ENCODE measurements around the gene TUBGCP2.

TUBGCP2 gene

DNA sequence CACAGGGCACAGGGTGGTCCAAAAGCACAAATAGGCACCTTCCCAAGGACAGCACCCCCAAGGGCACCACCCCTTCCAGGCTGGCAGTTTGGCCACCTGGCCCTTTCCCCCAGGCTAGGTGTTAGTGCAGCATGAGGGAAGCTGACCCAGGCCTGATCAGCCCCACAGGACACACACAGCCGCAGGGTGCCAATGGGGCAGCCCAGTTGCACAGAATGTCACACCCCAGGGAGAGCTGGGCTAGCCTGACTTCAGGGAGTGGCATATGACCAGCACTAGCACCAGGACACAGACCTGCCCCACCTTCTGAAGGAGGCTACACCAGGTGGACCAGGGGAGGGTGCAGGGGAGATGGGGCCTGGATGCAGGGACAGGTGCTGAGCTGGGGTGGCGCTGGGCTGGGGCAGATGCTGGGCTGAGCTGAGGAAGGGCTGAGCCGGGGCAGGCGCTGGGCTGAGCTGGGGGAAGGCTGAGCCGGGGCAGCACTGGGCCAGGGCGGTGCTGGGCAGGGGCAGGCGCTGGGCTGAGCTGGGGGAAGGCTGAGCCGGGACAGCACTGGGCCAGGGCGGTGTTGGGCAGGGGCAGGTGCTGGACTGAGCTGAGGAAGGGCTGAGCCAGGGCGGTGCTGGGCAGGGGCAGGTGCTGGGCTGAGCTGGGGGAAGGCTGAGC is 28.1 kb downstream of the TUBGCP2 start:
- DNase-seq (ENCODE audit: low read depth in 1 of 2, low spot score in 1 of 2) = no peak

DNA sequence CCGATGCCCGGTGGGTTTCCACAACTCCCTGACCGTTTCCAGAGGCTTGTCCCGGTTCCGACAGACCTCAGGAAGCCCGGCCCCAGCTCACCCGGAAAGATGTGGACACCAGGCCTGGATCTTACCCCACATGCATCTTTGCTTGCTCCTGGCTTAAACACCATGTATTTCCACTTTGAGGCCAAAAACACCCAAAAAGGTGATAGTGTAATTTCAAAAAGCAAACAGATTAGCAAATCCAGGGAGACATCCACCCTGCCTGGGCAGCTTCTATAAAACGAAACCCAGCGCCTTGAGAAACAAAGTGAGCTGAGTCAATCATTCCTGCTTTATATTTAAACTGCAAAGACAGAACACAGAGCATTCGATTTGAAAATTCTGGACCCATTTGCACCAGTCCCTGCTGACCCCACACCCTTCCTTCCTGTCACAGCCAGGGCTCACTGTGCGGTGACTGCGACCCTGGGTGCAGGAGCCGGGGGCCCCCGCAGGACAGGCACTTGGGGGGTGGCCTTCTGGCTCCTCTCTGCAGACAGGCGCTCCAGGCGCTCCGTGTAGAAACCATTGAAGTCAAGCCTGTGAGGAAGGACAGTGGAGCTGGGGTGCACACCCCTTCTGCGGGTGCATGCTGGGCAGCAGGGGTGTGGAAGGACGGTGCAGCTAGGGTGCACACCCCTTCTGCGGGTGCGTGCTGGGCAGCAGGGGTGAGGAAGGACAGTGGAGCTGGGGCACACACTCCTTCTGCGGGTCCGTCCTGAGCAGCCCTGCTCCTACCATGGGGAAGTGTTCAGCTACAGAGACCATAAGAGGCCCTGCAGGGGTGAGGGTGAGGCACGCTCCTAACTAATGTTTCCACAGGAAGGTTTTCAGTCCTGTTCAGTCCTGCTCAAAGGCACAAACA is 29.1 kb downstream of the TUBGCP2 start:
- DNase-seq (ENCODE audit: low read depth in 1 of 2, low spot score in 1 of 2) = no peak

DNA sequence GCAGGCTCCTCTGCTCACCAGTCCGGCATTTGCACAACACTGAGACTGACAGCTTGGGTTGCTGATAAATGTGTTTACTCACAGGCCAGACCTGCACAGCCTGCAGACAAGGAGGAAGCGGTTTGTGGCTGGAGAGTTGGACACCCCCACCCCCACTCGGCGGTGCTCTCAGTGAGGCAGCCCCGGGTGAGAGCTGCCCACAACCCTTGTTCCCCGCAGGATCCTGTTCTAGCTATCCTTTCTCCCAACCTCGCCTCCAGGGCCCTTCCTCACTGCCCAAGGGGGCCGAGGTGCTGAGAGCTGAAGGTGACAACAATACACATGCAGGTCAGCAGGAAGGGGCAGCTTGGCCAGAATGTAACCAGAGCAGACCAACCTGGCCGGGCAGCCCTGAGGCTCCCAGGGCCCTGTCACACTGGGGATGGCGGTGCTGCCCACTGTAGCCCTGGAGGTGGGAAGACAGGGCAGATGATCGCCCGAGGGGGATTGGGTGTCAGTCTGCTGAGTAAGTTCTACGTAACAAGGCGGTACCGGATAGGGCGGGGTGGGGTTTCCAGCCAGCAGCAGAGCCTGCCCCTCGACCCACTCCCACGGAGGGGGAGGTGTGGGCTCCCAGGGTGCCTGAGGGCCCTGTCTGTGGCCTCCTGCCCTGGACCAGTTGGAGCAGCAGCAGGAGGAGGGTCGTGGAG is 30.0 kb downstream of the TUBGCP2 start:
- no peak for DNase-seq (ENCODE audit: low read depth in 1 of 2, low spot score in 1 of 2)

DNA sequence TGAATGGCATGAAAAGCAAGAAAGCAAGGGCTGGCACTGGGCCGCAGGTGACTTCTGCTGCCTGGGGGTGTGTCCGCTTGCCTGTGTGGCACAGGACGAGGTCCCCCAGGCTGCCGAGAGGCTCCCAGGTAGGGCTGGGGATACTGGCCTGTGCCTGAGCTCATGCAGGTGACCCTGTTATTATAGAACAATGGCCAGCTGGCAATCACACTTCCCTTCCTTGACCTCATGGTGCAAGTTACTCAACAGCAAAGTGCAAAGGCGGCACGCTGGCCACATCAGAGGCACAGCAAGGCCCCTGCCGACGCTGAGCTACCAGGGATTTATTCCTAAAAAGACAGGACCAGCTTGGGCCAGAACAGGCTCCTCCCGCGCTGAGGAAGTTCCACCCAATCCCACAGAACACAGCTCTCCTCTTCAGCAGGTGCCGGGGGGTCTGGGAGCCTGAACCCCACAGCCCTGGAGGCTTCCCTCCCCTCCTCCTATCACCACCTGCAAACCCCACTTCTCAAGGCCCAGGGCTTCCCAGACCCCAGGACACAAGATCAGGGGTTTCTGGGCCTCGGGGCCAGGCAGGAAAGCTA is 30.6 kb downstream of the TUBGCP2 start:
- no peak for DNase-seq (ENCODE audit: low read depth in 1 of 2, low spot score in 1 of 2)

DNA sequence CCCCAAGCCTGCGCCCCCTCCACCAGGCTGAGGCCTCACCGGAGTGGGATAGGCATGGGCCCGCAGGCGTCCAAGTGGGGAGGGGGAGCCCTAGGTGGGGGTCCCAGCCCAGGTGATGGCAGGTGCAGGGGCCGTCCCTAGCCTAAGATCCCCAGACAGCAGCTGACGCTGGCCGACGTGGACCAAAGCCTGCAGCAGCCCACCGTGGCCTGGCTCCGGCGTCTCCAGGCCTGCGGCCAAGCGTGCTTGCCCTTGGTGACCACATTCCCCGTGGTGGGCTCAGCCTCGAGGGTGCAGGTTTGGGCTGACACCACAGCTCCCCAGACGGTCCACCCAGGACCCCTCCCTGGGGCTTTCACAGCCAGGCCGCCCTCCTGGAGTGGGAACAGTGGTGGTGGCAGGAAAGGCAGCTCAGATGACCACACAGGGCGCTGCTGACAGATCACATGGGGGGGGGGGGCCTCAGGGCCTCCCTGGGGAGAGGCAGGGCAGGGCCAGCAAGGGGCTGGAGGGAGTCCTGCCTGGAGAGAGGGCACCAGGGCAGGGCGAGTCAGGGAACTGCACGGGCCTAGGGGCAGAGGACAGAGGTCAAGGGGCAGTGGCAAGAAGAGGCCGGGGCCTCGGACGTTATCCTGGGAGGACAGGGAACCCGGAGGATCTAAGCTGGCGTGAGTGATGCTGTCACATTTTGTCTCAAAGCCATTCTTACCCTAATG is 31.2 kb downstream of the TUBGCP2 start:
- no peak for DNase-seq (ENCODE audit: low read depth in 1 of 2, low spot score in 1 of 2)

DNA sequence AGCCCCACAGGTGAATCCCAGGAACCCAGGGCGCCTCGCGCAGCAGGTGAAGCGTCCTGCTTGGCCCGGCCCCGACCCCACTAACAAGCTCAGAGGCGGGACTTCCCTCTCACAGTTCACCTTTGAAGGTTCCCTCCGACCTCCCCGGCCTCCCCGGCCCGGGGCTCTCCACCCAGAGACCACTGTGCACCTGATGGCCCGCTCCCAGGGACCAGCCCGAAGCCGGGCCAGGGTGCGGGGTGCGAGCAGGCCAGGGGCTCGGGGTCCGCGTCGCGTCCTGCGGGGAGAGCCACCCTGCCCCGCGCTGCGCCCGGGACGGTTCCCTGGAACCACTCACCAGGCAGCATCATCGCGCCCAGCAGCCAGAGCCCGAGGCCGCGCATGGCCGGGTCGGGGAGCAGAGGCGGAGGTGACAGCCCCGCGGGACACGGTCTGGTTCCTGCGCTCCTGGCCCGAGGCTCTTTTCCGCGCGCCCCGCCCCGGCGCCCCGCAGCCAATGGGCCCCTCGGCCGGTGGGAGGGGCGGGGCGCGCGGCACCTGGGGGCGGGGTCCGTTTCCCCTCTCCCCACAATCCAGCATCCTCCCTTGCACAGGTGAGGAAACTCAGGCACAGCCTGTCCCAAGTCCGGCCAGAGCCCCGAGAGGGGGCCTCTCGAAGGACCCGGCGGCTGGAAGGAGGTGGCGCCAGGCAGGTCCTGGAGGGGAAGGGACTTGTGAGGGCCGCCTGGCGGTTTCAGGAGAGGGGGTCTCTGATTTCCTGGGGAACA is 32.1 kb downstream of the TUBGCP2 start, which contains the start of gene ADAM8:
ADAM8 (minus strand) TSS at position 434 of the 767 bp plus-strand sequence; CDS start at position 383, 51 bp downstream.
- DNase-seq (ENCODE audit: low read depth in 1 of 2, low spot score in 1 of 2) = peak; percentile 45 to 62

DNA sequence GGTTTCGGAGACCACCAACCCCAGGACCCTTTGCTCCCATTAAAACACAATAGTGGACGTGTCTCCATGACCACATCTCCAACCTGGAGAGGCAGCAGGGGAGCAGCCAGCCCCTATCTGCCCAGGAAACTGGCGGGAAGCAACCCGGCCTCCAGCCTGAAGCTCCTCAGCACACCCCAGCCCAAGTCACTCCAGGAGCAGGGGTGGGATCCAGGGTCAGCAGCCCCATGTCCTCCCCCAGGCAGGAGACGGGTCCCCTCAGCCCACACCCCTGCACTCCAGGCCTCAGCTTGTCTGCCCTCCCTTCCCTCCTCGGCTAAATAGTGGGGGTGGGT is 32.6 kb downstream of the TUBGCP2 start:
- no peak for DNase-seq (ENCODE audit: low read depth in 1 of 2, low spot score in 1 of 2)

DNA sequence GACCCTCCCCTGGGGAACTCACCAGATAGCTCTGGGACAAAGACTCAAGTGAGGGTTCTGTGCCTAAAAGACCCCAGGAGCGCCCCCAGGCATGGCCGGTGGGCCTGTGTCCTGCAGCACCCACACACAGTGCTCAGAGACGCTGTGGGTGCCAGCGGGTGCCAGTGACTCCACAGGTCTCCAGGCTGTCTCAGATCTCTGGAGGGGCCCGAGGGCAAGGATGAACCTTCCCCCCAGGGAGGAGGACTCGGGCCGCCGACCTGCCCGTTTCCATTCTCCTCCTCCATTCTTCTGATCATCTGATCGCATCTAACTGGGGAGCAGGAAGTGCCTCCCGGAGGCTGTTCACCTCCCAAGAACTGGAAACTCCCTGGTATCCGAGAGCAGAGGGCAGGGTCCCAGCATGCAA is 33.0 kb downstream of the TUBGCP2 start:
- no peak for DNase-seq (ENCODE audit: low read depth in 1 of 2, low spot score in 1 of 2)

DNA sequence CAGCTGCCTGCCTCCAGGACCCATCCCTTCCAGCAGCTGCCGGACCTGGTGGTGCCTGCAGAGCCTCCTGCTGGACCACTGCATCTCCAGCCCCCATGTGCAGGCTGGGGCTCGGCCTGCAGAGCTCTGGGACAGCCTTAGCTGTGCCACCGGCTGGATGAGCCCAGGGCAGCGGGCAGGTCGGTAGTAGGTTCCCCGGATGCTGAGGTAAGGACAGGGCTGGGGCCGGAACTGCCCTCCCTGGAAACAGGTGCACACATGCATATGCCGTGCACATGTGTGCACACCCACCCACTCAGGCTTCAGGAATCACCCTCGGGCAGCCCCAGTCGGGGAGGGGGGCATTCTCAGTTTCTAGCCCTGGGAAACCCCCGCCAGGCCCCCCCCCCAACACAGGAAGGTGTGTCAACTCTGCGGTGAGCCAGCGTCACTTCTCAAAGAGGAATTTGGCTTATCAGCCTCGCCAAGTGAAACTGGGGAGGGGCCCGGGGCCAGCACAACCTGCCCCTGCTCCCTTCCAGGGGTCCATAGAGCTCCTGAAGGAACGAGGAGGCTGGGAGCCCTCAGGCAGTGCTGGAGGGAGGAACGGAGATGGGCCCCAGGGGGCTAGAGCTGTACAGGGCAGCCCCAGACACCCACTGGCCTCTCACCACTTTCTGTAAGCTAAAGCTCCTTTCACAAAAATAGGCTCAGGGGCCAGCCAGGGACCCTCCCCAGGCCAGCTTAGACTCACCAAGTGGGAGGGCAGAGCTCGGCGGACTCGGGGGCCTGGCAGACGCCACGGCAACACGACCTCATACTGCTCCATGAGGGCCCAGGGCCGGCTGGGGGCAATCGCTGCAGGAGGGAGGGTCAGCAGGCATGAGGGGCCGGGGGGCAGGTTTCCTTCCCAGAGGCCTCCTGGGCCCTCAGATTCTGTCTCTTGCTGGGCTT is 33.7 kb downstream of the TUBGCP2 start:
- DNase-seq (ENCODE audit: low read depth in 1 of 2, low spot score in 1 of 2) = peak; percentile 54 to 76

DNA sequence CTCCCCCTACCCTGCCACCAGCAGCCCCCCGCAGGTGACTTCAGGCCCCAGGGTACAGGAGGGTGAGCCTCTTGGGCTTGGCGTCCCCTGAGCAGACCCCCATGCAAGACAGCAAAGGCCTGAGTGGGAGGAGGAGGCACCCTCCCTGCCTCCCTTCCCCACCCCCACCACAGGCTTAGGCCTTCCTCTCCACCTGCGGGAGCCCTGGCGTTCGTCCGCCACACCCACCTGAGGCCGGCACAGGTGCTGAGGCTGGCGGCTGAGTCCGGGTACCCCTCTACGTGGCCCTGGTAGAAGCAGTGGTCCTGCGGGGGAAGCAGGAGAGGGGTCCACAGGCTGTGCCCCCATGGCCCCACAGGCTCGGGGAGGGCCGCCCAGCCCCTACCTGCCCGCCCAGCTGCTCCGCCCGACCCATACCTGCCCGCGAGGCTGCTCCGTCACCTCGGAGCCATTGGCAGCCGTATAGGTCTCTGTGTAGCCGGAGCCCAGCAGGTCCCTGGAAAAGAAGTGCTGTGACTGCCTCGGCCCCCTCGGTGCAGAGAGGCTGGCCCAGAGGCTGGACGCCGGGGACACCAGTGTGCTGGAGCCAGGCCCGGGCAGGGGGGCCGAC is 35.0 kb downstream of the TUBGCP2 start:
- DNase-seq (ENCODE audit: low read depth in 1 of 2, low spot score in 1 of 2) = no peak

DNA sequence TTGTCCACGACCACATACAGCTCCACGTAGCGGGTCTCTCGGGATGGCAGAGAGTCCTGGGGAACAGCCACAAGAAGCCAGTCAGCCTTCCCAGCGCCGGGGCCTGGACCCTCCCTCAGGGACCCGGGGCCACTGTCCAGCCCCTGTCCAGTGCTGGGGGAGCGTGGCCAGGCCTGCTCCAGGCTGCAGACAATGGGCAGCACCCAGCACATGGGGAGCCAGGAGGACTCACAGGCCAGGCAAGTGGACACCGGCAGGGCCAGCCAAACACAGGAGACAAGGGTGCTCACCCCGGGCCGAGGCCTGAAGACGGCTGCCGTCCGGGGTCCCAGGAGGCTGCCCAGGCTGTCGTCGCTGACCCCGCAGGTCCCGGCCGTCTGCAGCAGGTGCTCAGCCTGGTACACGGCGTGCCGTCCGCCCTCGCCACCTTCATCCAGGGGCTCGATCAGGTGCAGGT is 35.7 kb downstream of the TUBGCP2 start:
- DNase-seq (ENCODE audit: low read depth in 1 of 2, low spot score in 1 of 2) = no peak

DNA sequence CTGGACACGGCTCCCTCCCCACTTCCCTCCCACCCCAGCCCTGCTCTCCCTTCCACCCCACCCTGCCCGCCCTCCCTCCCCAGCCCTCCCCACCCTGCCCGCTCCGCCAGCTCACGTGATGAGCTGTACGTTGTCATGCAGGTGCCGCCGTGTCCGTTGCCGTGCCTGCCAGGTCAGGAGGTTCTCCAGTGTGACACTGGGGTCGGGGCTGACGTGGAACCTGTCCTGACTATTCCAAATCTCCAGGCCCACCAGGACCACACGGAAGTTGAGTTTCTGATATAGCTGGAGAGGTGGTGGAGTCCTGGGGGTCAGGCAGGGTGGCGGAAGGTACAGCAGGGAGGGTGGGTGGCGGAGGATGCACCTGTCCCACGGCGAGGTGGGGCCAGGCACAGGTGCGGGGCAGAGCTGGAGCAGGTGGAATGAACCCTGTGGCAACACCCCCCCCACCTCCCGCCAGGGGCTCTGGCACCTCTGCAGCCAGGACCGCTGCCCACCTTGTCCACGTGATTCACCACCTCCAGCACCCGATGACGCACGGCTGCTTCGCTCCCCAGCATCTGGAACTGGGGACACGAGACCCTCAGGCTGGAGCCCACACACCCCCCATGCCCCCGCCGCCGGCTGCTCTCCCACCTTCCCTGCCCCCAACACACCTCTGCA is 36.2 kb downstream of the TUBGCP2 start:
- no peak for DNase-seq (ENCODE audit: low read depth in 1 of 2, low spot score in 1 of 2)

DNA sequence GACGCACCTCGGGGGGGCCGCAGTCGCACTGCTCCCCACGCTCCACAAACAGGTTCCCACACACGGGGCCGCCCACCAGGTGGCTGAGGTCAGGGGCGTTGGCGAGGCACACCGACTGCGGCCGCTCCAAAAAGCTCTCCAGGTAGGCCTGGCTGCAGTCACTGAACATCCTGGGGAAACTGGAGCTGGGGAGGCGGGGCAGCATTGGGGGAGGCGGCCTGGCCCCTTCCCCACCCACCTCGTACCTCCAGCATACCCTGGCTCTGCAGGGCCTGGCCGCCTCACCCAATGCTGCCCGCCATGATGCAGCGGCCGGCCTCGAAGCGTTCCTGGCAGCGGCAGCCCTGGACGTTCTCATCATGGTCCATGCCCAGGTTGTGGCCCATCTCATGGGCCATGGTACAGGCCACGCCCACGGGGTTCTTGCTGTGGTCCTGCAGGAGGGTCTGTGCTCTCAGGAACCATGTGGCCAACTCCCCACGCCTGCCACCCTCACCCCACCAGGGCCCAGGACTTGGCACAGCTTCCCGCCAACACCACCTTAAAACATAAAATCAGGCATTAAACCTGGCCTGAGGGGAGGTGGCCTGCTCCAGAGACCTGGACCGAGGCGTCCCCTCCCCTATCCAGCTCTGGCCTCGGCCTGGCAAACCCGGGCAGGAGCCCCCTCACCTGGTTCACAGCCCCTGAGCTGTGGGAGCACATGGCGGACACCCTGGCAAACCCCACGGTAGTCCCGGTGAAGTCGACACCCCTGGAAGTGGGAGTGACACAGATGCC is 37.0 kb downstream of the TUBGCP2 start:
- DNase-seq (ENCODE audit: low read depth in 1 of 2, low spot score in 1 of 2) = no peak

DNA sequence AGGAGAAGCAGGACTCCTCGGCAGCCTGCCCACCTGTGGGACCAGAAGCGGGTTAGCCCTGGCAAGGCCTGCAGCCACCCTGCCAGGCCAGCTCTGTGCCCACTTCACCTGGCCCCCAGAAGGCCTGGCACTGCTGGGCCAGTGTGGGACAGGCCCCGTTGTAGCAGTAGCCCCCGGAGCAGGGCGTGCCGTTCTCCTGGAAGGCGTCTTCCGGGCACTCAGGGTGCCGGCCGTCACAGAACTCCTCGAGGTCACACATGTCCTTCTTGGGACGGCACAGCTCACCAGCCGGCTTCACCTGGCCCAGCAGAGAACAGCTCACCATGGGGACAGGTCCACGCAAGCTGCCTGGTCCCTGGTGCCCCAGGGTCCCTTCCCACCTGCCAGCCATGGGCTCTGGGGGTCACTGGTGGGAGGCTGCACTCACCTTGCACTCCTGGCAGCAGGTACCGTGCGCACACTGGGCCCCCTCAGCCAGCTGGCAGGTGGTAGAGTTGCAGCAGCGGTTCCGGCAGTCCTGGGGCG is 37.8 kb downstream of the TUBGCP2 start:
- no peak for DNase-seq (ENCODE audit: low read depth in 1 of 2, low spot score in 1 of 2)

DNA sequence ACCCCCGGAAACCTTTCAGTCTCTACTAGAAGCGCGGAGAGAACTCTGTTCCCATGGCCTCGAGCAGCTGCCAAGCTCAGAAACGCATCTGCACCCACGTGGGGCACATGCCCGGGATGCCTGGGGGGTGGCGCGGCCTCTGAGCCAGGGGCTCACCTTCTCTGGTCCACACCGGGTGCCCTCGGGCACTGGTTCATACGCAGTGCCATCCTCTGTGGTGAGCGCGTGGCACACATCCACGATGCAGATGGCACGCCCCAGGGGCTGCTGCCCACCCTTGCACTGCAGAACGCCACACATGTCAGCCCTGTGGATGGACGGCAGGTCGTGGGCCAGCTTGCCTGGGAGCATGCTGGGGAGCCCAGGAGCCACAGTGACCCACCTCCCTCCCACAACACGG is 38.5 kb downstream of the TUBGCP2 start:
- DNase-seq (ENCODE audit: low read depth in 1 of 2, low spot score in 1 of 2) = no peak

DNA sequence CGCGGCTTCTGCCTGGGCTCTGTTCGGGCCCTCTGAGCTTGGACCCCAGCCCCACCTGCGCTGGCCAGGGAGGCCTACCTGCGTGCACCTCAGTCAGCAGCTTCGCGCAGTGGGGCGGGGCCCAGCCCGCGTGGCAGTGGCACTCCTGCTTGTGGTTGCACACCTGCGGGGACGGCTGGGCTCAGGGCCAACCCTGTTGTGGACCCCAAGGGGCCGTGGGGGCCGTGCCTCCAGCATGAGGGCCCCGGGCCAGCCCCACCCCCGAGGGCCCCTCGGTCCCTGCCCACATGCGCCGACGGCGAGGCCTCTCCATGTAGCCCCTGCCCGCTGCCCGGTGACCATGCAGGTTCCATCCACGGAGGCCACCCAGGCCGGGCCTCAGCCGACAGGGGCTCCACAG is 39.3 kb downstream of the TUBGCP2 start:
- no peak for DNase-seq (ENCODE audit: low read depth in 1 of 2, low spot score in 1 of 2)

DNA sequence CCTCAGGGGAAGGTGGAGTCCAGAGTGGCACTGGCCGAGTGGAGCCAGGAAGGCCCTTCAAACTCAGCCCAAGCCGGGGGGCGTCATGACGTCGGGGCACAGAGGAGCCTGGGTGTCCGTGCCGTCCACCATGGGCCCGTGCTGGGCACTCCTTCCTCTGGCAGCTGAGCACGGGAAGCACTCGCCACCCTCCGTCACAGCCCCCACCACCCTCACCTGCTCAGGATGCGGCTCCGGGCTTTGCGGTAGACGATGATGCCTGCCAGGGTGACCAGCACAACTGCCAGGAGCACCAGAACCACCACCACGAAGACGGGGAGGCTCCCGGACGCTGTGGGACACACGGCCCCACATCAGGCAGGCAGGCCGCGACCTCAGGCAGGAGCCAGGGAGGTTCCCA is 40.1 kb downstream of the TUBGCP2 start:
- no peak for DNase-seq (ENCODE audit: low read depth in 1 of 2, low spot score in 1 of 2)

Data from stimulated activated CD4-positive, alpha-beta T cell treated with anti-CD3 and anti-CD28 coated beads, Interleukin-15, amount 100 ng/mL, for 1 hour (primary cell).